ENCODE measurements around the gene HADHA. TPM values are rescaled to one million over a fixed set of nuclear protein-coding genes. Genes with fewer than 3 reads are reported as not detected.

Gene HADHA
- total RNA-seq, 6 donors from 2014 or later: 61.8 to 120 (median 110) TPM

DNA sequence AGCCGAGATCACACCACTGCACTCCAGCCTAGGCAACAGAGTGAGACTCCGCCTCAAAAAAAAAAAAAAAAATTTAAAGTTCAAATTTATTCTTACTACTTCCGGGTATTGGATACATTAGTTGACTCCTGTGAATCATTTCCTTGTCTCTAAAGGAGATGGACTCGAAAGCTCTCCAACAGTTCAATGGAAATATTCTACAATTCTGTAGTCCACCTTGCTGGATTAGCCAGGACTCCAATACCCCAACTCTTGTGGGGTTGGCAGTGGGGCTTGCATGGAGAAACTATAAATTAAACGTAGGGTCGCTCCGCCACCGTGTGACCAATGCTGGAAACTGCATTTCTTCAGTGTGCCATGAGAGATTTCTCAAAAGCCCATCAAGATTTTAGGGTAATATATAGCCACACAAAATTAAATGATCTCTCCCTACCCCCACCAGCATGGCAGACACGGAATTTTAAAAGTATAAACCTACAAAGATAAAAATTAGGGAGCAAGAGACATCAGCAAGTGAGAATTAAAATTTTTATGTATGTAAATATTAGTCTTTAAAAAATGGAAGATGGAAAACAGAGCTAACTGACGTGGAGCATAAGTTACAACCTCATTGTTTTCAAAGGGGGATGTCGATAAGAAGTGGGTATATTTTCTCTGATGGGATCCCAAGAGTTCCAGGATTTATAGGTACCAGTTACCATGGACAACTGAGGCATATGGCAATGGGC, 99.3 kb downstream of the HADHA start:
- ATAC-seq (ENCODE audit: low FRiP score in 2 of 2) (peak; percentile 67 to 91), DNase-seq (peak in 1 of 2 donors; percentile 60)
- H3K27me3 ChIP-seq: no peaks in the 10 kb centered on the region
- H3K4me3 ChIP-seq: no peak overlapping the region
- H3K27ac ChIP-seq: no peak overlapping the region
- H3K4me1 ChIP-seq: peaks cover 3 to 17% (median 10%) of the 10 kb centered on the region in 4 donors
- WGBS, 2 donors: 23 to 24% methylated on average over 11 of the region's 11 CpGs
- no peaks in the 10 kb centered on the region for H3K9me3 ChIP-seq
- H3K36me3 ChIP-seq: no peaks in the 10 kb centered on the region
- no peak for TF ChIP-seq EP300 (IDR thresholded peaks at IDR 0.05)
- TF ChIP-seq, protein P1, sequence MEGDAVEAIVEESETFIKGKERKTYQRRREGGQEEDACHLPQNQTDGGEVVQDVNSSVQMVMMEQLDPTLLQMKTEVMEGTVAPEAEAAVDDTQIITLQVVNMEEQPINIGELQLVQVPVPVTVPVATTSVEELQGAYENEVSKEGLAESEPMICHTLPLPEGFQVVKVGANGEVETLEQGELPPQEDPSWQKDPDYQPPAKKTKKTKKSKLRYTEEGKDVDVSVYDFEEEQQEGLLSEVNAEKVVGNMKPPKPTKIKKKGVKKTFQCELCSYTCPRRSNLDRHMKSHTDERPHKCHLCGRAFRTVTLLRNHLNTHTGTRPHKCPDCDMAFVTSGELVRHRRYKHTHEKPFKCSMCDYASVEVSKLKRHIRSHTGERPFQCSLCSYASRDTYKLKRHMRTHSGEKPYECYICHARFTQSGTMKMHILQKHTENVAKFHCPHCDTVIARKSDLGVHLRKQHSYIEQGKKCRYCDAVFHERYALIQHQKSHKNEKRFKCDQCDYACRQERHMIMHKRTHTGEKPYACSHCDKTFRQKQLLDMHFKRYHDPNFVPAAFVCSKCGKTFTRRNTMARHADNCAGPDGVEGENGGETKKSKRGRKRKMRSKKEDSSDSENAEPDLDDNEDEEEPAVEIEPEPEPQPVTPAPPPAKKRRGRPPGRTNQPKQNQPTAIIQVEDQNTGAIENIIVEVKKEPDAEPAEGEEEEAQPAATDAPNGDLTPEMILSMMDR (IDR thresholded peaks at IDR 0.05): peak; percentile 53 to 80 (median 70)

DNA sequence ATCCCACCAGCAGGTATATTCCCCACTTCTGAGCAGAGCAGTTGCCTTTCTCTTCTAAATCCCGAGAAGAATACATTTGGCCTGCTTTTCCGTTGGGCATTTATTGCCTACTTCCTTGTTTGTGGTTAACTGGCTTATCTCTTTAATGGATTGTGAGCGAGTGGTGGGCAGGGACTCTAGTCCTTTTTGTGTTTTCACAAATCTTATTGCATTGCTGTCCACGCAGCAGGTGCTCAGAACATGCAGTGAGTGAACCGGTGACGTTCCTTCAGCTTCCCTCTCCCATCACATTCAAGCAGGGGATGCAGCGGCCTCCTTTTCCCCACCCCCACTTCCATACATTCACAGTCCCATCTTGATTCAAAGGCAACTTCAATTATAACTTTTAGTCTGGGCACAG, 100.4 kb downstream of the HADHA start:
- TF ChIP-seq EP300 (IDR thresholded peaks at IDR 0.05): no peak
- TF ChIP-seq POLR2AphosphoS5 (IDR thresholded peaks at IDR 0.05): no peak
- no peak for TF ChIP-seq POLR2A (IDR thresholded peaks at IDR 0.05)
- TF ChIP-seq, protein P1 (IDR thresholded peaks at IDR 0.05): no peak
- ATAC-seq (ENCODE audit: low FRiP score in 2 of 2): no peak
- 37 to 49% methylated on average over 7 of the region's 7 CpGs for WGBS, 2 donors

DNA sequence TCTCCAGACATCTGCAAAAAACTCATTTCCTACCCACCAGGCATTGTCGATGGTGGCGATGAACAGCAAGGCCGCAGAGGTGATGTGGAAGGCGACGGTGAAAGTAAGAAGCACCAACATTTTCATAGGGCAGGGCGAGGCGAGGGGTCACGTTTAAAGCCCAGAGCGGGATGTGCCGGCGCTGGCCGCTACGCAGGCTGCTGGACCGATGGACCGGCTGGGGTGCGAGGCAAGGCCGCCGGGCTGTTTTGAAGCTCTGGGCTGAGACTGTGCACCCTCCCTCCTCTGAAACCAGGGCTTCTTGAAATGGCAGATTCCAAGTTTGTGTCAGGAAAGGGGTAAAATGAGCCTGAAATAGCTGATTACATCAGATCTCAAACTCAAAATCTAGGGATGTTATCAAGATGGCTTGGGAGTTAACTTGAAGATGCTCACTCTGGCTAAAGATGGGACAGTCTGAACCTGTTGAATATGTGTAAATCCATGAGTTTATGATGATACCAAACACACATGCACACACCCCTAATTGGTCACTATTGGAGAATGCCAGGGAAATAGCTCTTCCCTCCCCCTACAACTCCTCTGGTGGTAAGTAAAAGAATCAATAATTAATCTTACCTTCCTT, 103.2 kb downstream of the HADHA start:
- Histone ChIP-seq H3K36me3 (peaks cover 0 to 3% (median 0%) of the 10 kb centered on the region in 4 donors), H3K4me3 (no peak overlapping the region), H3K27ac (no peak overlapping the region), H3K27me3 (no peaks in the 10 kb centered on the region), H3K4me1 (peaks cover 3 to 17% (median 10%) of the 10 kb centered on the region in 4 donors), H3K9me3 (no peaks in the 10 kb centered on the region)
- peak in 1 of 2 donors; percentile 69 for DNase-seq
- WGBS, 2 donors: 85 to 95% methylated on average over 10 to 18 of the region's 18 CpGs
- no peak for ATAC-seq (ENCODE audit: low FRiP score in 2 of 2)
- TF ChIP-seq POLR2A (IDR thresholded peaks at IDR 0.05) (no peak), EP300 (IDR thresholded peaks at IDR 0.05) (no peak), POLR2AphosphoS5 (IDR thresholded peaks at IDR 0.05) (no peak)
- TF ChIP-seq, protein P1 (IDR thresholded peaks at IDR 0.05): no peak

More for the DNA sequence above, 100.4 kb downstream of the HADHA start:
- no peaks in the 10 kb centered on the region for H3K9me3 ChIP-seq
- no peaks in the 10 kb centered on the region for H3K27me3 ChIP-seq
- H3K27ac ChIP-seq: no peak overlapping the region
- peaks cover 3 to 17% (median 10%) of the 10 kb centered on the region in 4 donors for H3K4me1 ChIP-seq
- H3K4me3 ChIP-seq: no peak overlapping the region
- no peaks in the 10 kb centered on the region for H3K36me3 ChIP-seq
- no peak for DNase-seq

Other genes with a start within 250 kb of the HADHA start
- 100 to 1,000 TPM in 4 of 6 donors, 10 to 100 TPM in 2; 81.7 to 139 (median 106) TPM for gene RAB10, start 210.5 kb downstream of the HADHA start, total RNA-seq
- 1 to 10 TPM in 1 of 6 donors, under 1 TPM in 4, not detected in 1; 0.22 to 2.6 (median 0.49) TPM for gene GAREM2, start 71.5 kb downstream of the HADHA start, total RNA-seq
- 100 to 1,000 TPM in 2 of 6 donors, 10 to 100 TPM in 4; 67.1 to 124 (median 91.2) TPM for gene HADHB, start 307 bp upstream of the HADHA start, total RNA-seq
- gene SELENOI, start 101.5 kb upstream of the HADHA start, total RNA-seq: 10 to 100 TPM in 5 of 6 donors, 1 to 10 TPM in 1; 6.8 to 21.6 (median 17.2) TPM
- 1 to 10 TPM in 1 of 6 donors, under 1 TPM in 4, not detected in 1; 0.15 to 2.1 (median 0.30) TPM for gene ADGRF3, start 102.2 kb upstream of the HADHA start, total RNA-seq
- gene DRC1, start 157.3 kb upstream of the HADHA start, total RNA-seq: 10 to 100 TPM in 2 of 6 donors, 1 to 10 TPM in 3, under 1 TPM in 1; 0.17 to 27.4 (median 4.7) TPM
- gene OTOF, start 233.5 kb upstream of the HADHA start, total RNA-seq: under 1 TPM in 3 of 6 donors, not detected in 3; 0.10 to 0.15 (median 0.11) TPM

Data from upper lobe of left lung (tissue), 6 donors.